Nucleus accumbens (tissue), 56 donors: Measurements from ENCODE around the gene TENM3.
A peak's percentile ranks its signal among the peaks of the same experiment; 100 is the strongest.
"Not testable (repeated sequence)": the region's sequence is repeated elsewhere in the genome, so short reads cannot be mapped to it uniquely, and the experiment has no call there.

Experiments
- DNase-seq, 56 donors: peaks; one replicate each; lab custom pipeline; 2025; lab: John Stamatoyannopoulos, UW

The TENM3 gene

DNA sequence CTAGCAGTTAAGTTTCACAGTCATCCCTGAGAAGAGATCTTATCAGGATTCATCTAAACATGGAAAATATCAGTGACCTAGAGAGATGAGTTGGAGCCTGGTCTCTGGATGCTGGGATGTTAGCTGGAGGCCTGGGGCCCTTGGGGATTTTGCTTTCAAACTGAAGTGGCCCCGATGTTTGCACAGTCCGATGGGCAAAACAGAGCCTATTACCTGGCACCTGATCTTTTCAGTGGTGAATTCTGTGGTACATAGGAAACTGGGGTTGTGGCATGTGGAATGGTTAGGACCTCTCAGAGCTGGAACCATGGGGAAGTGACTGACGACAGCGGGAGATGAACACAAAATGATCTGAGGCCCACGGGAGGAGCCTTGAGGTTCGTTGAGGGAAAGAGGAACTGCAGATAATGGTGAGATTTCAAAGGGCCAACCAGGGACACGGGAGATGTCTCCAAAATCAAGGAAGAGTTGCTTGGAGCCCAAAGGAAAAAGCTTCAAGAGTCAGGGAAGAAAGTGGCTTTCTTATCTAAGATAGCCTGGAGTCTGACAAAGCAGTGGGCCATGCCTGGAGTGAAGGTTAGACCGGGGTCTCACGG lies 17.8 kb upstream of the TENM3 start:
- DNase-seq = no peak

DNA sequence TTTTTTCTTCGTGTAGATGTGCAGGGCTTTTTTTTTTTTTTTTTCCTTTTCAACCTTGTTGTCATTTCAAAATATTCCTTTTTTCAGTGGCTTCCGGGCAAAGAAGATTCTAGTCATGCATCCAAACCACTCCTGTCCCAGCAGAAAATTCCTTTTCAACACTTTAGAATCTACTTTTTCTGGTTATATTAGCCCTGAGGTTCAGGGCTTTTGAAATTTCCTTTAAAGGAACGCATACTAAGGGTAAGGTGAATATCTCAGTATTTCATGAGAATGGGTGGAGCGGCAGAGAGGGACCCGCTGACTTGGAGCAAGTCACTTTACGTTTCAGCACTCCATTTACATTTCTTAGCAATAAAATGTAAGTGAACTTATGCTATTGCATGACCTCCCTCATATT lies 15.6 kb upstream of the TENM3 start:
- no peak for DNase-seq

- DNase-seq = no peak
These were observed 14.1 kb upstream of the TENM3 start for GRCh38 chr4:182228991-182229577.

- no peak for DNase-seq
These were observed 12.9 kb upstream of the TENM3 start for GRCh38 chr4:182230256-182230655.

DNA sequence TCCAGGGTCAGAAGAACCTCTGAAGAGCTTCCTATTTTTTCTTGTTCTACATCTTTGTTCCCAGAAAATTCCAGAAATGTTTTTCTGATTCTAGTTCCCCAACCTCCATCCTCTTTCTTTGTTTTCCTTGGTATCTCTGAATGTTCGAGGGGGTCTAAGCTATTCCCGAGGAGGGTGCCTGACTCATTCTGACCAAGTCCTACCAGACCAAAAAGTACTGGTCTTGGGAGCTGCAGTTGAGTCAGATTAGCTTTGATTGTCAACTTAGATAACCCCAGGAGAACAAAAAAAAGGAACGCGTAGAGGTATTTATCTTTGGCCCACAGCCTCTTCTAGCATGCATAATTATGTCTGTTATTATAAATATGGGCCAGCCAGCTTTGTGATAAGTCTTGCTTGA lies 12.1 kb upstream of the TENM3 start:
- no peak for DNase-seq

GRCh38 chr4:182231496-182231895 lies 11.7 kb upstream of the TENM3 start:
- no peak for DNase-seq

DNA sequence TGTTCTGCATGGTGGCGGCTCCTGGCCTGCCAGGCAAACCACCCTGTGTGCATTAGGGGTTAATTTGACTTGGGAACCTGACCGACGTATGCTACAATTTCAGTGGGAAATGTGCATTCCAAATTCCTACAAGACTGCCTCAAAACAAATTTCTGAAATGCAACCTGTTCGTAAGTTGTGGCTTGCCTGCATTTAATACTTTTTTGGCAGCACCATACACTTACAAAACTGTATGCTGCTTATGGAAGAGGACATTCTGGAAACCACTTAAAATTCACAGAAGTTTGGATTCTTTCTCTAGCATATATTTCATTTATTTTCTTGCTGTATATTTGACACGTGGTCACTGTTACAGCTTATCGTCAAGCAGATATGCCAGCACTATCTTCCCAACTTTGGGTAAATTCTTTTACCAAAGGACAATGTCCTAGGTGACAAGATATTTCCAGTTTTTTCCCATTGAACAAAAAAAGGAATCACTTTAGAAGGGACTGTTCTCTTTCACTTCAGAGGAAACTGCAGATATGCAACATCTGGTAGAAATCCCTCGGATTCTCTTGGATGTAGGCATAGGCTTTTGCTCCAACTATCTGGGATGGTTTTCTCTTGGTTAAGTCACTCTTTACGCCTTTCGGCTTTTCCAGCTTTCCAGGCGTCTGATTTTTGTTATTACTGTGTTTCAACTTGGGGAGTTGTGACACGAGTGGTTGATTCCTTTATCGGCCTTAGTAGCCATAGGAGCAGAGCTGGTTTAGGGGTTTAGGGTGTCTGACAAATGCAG lies 9.7 kb upstream of the TENM3 start:
- no peak for DNase-seq

DNA sequence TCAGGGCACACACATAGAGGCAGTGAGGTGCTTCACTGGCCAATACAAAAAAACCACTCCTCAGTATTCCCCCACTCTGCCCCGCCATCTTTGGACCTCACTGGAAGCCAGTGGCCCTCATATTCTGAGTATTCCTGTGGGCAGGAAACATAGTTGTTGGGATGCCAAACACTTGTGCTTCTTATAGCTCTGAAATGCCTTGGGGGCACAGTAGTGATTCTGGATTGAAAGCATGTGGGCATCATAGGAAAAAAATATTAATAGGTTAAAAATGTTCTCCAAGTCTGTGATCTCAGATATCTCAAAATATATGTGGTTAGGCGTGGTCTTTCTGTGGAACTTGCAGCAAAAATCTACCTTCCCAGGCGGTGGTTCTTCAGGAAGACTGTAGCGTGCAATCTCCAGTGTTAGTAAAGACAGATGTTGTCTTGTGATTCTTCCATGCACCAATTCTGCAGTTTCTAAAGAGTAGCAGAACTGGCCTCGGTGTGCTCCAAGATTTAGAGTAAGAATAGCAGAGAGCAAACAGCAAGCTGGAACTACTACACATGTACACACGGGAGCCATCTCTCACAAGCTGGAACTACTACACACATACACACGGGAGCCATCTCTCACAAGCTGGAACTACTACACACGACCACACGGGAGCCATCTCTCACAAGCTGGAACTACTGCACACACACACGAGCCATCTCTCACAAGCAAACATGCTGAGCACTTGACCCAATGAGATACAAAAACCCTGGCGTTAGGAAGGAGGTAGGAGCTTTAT lies 8.0 kb upstream of the TENM3 start:
- DNase-seq = no peak

GRCh38 chr4:182236186-182236585 lies 7.0 kb upstream of the TENM3 start:
- DNase-seq = no peak

GRCh38 chr4:182237010-182237409 lies 6.2 kb upstream of the TENM3 start:
- not testable (repeated sequence) for DNase-seq

GRCh38 chr4:182238355-182238931 lies 4.8 kb upstream of the TENM3 start:
- no peak for DNase-seq

DNA sequence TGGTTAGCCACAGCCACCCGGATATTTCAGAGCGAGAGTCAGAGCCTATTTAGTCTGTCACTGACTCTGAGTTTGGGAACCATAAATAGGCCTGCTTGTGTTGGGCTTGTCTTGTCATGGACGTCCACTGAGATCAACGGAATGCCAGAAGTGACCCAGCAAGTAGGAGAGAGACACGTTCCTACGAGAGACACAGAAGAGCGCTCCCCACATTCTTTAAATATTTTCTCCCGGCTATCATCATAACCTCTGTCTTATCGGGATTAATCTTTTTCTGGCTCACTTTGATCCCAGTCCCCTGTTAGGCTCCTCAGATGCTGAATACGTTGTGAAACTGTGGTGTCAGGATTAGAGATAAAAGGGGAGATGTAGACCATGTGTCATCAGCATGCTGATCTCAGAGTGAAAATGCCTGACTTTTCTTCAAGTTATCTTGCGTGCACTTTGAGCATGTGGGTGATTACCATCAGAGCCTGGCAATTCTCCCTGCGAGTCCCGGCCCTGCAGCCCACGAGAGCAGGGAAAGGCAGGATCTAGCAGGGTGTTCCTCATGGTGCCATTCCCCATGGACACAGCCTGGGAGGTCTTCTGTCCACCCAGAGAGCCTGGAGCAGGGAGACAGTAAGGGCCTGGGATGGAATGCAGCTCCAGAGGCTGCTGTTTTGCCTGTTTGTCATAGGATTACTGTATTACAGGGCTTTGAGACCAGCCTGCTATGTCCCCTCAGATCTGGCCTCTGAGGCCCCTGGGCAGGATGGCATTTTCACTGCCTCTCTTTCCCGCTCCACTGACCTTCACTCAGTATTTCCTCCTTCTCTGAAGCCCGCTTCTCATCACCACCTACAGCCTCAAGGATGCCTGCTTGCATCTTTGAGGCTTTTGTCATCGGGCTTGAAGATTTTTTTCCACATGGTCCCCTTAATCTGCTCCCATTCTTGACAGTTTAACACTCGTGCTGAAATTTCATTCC lies 2.8 kb upstream of the TENM3 start:
- DNase-seq = no peak

DNA sequence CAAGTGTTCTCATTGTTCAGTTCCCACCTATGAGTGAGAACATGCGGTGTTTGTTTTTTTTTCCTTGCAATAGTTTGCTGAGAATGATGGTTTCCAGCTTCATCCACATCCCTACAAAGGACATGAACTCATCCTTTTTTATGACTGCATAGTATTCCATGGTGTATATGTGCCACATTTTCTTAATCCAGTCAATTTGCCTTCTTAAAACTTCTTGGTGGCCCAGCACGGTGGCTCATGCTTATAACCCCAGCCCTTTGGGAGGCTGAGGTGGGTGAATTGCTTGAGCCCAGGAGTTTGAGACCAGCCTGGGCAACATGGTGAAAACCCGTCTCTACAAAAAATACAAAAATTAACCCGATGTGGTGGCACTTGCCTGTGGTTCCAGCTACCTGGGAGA lies 942 bp upstream of the TENM3 start:
- DNase-seq = not testable (repeated sequence)

DNA sequence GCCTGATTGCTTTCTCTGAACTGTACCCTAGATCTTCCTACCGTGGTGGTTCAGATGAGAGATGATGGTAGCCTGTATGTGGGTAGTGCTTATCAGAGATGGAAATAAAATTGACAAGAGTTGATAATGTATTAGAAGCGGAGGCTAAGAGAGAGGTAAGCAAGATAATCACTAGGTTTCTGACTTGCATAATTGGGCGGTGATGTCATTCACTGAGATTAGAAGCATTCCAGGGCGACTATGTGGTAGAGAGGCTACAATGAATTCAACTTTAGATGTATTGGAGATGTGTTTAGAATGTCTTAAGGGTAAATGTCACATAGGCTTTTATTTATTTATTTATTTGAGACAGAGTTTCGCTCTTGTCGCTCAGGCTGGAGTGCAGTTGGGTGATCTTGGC lies 415 bp upstream of the TENM3 start:
- no peak for DNase-seq

- DNase-seq = no peak
These were observed 1.8 kb downstream of the TENM3 start for GRCh38 chr4:182245041-182245440.

DNA sequence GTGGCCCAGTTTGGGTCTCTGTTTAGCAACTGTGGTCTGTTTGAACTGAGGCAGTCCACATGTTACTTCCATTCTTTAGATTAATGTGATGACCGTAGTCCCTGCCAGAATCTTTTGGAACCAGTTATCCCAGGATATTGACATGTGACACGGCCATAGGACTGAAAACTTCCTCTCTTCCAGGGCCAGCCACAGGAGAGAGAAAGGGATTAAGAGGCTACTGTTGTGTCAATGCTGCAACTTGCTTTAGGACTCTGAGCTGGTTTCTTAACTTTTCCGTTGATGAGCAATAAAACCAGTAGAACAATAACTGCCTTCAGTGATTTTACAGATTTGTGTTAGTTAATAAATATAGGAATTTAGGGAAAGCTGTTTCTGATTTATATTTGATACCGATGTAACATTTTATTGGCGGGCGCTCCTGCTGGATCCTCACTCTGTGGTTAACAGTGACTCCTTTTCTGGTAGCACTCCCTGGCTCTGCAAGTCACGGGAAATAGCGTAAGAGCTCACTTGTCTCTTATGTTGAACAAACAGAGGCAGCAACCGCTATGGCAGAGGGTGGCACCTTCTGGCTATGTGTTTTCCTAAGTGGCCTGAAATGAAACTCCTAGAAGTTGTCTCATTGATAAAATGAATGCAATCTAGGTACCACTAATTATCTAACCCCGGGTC lies 2.5 kb downstream of the TENM3 start:
- DNase-seq = no peak

DNA sequence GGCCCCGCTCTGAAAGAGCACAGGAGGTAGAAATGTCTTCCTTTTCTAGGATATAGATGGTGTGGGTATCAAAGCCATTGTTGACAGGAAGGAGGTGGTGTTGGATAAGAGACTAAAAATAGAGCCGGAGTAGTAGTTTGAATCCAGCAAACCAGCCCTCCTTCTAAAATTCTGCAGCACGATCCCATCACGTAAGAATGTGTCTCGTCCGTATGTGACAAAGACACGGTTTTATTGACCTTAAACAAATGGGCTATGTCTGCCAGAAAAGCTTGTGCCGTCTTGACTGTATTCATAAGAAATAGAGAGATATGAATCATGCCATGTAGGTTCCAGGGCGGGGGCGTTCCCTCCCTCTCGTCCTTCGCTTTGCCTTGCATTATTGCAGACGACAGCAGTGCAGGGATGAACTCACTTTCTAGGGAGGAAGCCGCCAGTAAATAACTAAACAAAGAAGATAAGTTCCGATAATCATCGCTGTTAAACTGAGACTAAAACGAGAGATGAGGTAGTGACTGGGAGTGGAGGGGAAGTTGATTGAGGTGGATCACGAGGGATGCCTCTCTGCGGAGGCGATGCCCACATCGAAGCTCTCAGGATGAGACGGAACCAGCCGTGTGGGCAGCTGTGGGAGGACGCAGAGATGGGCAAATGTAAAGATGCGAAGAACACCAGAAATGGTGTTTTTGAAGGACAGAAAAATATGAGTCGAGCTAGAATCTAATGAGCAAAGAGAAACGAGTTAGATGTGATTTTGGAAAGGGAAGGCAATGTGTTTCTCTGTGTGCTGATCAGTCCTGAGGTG lies 3.4 kb downstream of the TENM3 start:
- DNase-seq = peak in 30 of 56 donors; percentile 1 to 73 (median 26)

- no peak for DNase-seq
These were observed 5.1 kb downstream of the TENM3 start for GRCh38 chr4:182248295-182248694.
